T-helper 2 cell (primary cell): ENCODE data around the gene SUPT5H.
"Not testable (repeated sequence)": the region's sequence is repeated elsewhere in the genome, so short reads cannot be mapped to it uniquely, and the experiment has no call there.

Experiments
- DNase-seq, 5 experiments: peaks; one replicate each; pipeline versions ENCODE4 v3.0.0 to v3.0.0-alpha.2; 2012 to 2022

SUPT5H gene

GRCh38 chr19:39426170-39426569 lies 19.2 kb upstream of the SUPT5H start:
- DNase-seq = no peak

DNA sequence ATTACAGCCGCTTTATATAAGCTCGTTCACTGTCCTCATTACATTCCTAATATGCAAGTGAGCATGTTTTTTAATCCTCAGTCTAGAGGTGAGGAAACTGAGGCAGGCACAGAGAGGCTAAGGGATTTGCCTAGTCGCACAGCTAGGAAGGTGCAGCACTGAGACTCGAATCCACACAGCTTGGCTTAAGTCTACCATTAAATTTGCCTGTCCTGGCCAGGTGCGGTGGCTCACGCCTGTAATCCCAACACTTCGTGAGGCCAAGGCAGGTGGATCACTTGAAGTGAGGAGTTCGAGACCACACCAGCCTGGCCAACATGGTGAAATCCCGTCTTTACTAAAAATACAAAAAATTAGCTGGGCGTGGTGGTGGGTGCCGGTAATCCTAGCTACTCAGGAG lies 17.7 kb upstream of the SUPT5H start:
- DNase-seq = no peak

DNA sequence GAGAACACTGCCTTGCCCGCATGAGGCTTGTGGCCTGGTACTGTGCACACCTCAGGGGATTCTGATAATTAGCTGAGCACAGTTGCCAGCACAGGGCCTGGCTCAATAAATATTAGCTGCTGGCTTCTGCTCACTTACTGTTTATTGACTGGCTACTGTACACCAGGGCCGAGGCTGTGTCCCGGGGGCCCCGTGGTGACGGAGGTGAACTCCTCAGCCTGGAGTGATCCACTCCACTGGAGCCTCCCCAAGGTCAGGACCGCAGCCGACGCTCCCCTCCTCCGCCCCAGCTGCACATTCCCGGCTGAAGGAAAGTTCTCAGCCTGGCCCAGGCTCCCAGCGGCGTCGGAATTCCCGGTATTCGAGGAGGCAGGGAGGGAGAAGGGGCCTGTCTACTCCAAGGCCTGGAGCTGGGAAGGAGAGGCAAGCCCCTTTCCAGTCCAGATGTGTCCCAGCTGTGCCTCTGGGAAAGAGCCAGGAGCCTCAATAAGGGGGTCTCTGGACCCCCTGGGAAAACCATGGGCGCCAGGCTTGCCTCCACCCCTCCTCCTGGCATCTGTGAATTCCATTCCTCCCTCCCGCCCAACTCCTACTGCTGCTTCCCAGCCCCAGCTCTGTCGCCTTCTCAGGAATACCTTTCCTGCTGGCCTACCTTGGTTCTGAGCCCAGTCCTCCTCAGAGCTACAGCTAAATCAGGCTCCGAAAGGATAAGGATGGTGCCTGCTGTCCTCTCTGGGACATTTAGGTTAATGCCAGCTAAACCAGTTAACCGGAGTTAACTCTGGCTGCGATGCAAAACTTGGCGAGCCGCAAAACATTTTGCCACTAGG lies 16.9 kb upstream of the SUPT5H start:
- no peak for DNase-seq

DNA sequence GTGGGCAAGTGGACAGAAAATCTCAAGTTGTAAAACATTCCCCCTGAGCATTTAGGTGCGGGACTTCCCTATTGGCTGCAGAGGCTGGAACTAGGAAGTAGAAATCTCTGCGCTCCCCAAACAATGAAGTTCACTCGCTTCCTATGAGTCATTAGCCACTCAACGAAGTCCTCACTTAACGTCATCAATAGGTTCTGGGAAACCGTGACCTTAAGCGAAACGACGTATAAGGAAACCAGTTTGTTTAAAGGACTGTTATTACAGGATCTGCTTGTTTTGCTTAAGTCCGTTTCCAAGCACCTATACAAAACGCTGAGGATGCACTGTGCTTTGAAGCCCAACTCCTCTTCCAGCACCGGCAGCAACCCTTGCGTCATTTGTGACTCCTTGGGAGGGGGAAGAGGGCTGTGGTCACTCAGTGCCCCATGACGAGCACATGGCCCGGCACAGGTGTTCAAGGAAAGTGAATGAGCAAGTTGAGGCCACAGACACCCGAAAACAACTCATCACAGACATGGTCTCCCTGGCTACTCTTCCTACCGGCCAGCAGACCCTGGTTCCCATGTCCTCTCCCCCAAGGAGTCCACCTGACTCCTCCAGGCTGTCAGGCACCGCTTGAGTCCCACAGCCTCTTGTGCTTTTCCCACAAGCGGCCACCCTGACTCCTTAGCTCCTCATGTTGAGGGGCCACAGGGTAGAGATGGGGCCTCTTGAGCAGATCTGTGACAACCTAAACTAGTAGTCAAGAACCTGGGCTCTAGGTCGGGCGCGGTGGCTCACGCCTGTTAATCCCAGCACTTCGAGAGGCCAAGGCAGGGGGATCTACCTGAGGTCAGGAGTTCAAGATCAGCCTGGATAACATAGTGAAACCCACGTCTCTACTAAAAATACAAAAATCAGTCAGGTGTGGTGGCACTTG lies 14.4 kb upstream of the SUPT5H start:
- peak in 4 of 5 experiments; percentile 64 to 93 (median 69) for DNase-seq

- DNase-seq = no peak
Observed at GRCh38 chr19:39432677-39433025, 12.7 kb upstream of the SUPT5H start.

- no peak for DNase-seq
Observed at GRCh38 chr19:39433480-39434079, 11.8 kb upstream of the SUPT5H start.

- DNase-seq = no peak
Observed at GRCh38 chr19:39434123-39435076, 11.0 kb upstream of the SUPT5H start.

GRCh38 chr19:39435499-39436349 lies 9.7 kb upstream of the SUPT5H start, which contains the start of gene RPS16:
RPS16 (minus strand) TSS chr19:39435949; CDS start chr19:39435895, 54 bp downstream.
- DNase-seq = peak; percentile 98 to 99 (median 99)

GRCh38 chr19:39436350-39436716 lies 9.0 kb upstream of the SUPT5H start:
- no peak for DNase-seq

GRCh38 chr19:39438270-39438934 lies 7.0 kb upstream of the SUPT5H start:
- no peak for DNase-seq

GRCh38 chr19:39444598-39445195 lies 685 bp upstream of the SUPT5H start:
- DNase-seq = peak in 1 of 5 experiments; percentile 26

- no peak for DNase-seq
Observed at GRCh38 chr19:39446365-39447084, 1.1 kb downstream of the SUPT5H start.

DNA sequence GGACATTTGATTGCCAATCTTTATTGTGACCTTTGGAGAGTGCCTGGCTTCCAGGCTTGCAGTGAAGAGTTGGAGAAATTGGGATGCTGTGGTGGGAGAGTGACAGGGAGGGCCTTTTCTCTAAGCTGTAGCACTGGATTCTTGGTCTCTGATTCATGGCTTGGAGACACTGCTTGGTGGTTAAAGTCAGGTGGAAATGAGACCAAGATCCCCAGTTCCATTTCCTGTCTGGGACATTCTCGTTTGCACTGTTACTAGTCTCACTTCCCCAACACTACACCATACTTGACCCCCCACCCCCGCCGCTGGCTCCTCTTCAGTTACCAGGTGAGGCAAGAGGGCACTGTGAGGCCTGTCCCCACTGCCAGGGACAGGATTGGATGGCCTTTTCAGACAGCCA lies 2.9 kb downstream of the SUPT5H start:
- DNase-seq = no peak

DNA sequence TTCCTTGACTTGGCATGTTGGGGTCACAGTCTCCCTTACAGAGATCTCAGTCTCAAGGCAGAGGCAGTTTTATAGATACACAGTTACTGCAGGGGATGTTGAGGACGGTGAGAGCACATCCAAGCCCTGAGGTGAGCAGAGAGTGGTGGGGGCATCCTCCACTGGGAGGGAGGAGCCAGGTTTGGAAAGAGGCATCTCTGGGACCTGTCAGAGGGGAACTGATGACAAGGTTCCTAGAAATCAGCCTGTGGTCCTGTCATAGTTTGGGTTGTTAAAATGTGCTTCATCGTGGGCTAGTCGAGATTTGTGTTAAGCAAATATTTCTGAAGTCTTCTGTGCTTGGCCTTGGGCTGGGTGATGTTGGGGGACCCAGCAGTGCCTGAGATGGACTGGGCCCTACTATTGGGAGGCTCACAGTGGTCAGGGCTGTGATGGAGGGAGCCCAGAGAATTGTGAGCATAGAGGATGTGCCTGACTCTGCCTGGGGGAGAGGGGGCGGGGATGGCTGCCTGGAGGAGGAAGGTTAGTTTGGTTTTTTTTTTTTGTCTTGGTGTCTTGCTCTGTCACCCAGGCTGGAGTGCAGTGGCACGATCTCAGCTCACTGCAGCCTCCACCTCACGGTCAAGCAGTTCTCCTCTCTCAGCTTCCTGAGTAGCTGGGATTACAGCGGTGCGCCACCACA lies 3.9 kb downstream of the SUPT5H start:
- peak in 1 of 5 experiments; percentile 41 for DNase-seq

DNA sequence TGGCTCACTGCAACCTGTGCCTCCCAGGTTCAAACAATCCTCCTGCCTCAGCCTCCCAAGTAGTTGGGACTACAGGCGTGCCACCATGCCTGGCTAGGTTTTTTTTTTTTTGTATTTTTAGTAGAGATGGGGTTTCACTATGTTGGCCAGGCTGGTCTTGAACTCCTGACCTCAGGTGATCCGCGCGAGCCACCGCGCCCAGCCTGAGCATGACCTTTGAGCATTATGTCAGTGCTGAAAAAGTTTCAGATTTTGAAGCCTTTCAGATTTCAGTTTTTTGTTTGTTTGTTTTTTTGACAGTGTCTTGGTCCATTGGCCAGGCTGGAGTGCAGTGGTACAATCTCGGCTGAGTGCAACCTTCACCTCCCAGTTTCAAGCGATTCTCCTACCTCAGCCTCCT lies 5.9 kb downstream of the SUPT5H start:
- not testable (repeated sequence) for DNase-seq

GRCh38 chr19:39463403-39463802 lies 18.0 kb downstream of the SUPT5H start:
- DNase-seq = no peak

DNA sequence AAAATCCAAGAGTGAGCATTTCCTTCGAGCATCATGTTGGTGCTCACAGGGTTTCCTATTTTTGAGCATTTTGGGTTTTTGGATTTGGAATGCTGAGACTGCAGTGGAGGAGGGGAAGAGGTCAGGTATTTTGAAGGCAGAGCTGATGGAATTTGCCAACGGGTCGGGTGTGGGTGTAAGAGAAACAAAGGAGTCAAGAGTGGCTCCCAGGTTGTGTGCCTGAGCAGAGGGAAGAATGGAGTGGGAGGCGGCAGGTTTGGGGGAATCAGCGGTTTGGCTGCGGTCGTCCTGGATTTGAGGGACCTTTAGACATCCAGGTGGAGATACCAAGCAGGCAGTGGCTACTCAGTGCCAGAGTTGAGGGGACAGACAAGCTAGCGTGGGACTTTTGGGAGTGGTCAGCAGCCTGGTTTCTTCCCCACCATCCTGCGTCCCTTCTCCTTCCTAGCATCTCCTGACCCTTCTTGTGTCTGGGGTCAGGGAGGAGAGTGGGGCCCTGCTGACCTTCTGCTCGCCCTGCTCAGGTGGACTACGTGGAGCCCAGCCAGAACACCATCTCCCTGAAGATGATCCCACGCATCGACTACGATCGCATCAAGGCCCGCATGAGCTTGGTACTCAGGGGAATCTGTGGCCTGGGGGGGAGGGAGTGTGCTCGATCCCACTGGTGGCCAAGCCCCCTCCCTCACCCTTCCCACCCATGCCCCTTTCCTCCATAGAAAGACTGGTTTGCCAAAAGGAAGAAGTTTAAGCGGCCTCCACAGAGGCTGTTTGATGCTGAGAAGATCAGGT lies 20.8 kb downstream of the SUPT5H start:
- no peak for DNase-seq

DNA sequence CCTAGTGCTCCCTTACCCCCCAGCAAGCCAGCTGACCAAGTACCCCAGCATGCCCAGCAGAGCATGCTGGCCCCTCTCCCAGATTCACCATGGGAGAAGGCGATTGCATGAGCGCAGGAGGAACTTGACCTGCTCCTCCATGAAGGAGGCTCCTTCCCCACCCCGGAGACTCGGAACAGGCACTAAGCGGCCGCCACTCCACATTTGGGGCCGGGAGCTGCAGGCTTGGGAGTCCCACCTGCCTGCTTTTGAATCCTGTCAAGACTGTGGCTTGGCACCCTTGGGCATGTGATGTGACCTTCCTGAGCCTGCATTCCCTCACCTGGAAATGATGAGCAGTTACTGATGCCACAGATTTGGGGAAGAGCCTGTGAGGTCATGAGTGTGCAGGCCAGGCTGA lies 22.6 kb downstream of the SUPT5H start:
- no peak for DNase-seq
